IMR-90 (cell line): ENCODE results near the gene DPYD. TPM values are rescaled to one million over a fixed set of nuclear protein-coding genes. Genes with fewer than 3 reads are reported as not detected.

Experiments used
- ATAC-seq: fragments of 200-7000 bp; cut with Tn5 transposase; 2 replicates; pipeline ENCODE4 v1.9.1; 2020; ENCODE audit warnings: low read depth, mild to moderate bottlenecking, moderate library complexity
- BruUV-seq: library from RNA; stranded (reverse); fragments of 400-500 nt; replicated peaks from 2 replicates; lab custom pipeline; 2021; lab: Mats Ljungman, UMichigan
- CTCF ChIA-PET: fragments of 300-600 bp; formaldehyde crosslinking; extraction: SDS; loops from one replicate; lab custom pipeline; 2021; ENCODE audit warnings: antibody characterized with exemption; lab: Yijun Ruan, JAX
- POLR2A ChIA-PET: fragments of 300-600 bp; sonication (Branson Sonifier 250); formaldehyde crosslinking; loops from one replicate; lab custom pipeline; 2022; ENCODE audit warnings: antibody characterized with exemption; ENCODE audit not compliant: unreplicated experiment; lab: Charles Lee
- DNase-seq: peaks from one replicate; pipeline ENCODE4 v3.0.0; 2013
- H2AFZ ChIP-seq: replicated peaks from 2 replicates; pipeline ENCODE3; 2013; ENCODE audit warnings: low read length, mild to moderate bottlenecking; ENCODE audit not compliant: poor library complexity
- H2AK5ac ChIP-seq: 2 replicates; pipeline ENCODE4 v1.6.1; 2013; ENCODE audit warnings: low read depth, low read length, inconsistent platforms
- H2AK9ac ChIP-seq: replicated peaks from 2 replicates; pipeline ENCODE3; 2013; ENCODE audit warnings: mild to moderate bottlenecking, low read depth, low read length, moderate library complexity; ENCODE audit not compliant: poor library complexity
- H2BK120ac ChIP-seq: 2 replicates; pipeline ENCODE4 v1.6.1; 2013; ENCODE audit warnings: low read depth, low read length, inconsistent platforms
- H2BK15ac ChIP-seq: 3 replicates; pipeline ENCODE4 v1.6.1; 2013; ENCODE audit warnings: low read depth, low read length, inconsistent platforms
- H2BK20ac ChIP-seq: 2 replicates; pipeline ENCODE4 v1.6.1; 2013; ENCODE audit warnings: low read depth, mild to moderate bottlenecking, inconsistent platforms, low read length, moderate library complexity
- H2BK5ac ChIP-seq: 2 replicates; pipeline ENCODE4 v1.6.1; 2013; ENCODE audit warnings: mild to moderate bottlenecking, low read depth, low read length, inconsistent platforms; ENCODE audit not compliant: poor library complexity, severe bottlenecking
- H3K14ac ChIP-seq: replicated peaks from 2 replicates; pipeline ENCODE4 v1.6.1; 2013; ENCODE audit warnings: low read depth, low read length, inconsistent platforms
- H3K18ac ChIP-seq: 2 replicates; pipeline ENCODE4 v1.6.1; 2013; ENCODE audit warnings: low read depth, low read length, control low read depth
- H3K23ac ChIP-seq: 2 replicates; pipeline ENCODE4 v1.6.1; 2013; ENCODE audit warnings: low read depth, low read length, inconsistent platforms
- H3K27ac ChIP-seq: 2 replicates; pipeline ENCODE4 v1.5.1; 2013; ENCODE audit warnings: mild to moderate bottlenecking, control low read depth, low read length; ENCODE audit not compliant: insufficient read depth
- H3K27me3 ChIP-seq: 2 replicates; pipeline ENCODE4 v1.6.1; 2013; ENCODE audit warnings: low read length; ENCODE audit not compliant: control insufficient read depth, insufficient read depth
- H3K36me3 ChIP-seq: 2 replicates; pipeline ENCODE4 v1.6.1; 2013; ENCODE audit warnings: low read length, mixed read lengths; ENCODE audit not compliant: control insufficient read depth, insufficient read depth
- H3K4ac ChIP-seq: 2 replicates; pipeline ENCODE4 v1.6.1; 2013; ENCODE audit warnings: low read depth, low read length, inconsistent platforms
- H3K4me1 ChIP-seq: 2 replicates; pipeline ENCODE4 v1.6.1; 2013; ENCODE audit warnings: low read length, mixed read lengths; ENCODE audit not compliant: control insufficient read depth, insufficient read depth
- H3K4me2 ChIP-seq: 2 replicates; pipeline ENCODE4 v1.6.1; 2013; ENCODE audit warnings: low read depth, mild to moderate bottlenecking, control low read depth, low read length, moderate library complexity
- H3K4me3 ChIP-seq: 2 replicates; pipeline ENCODE4 v1.5.1; 2013; ENCODE audit warnings: low read depth, mild to moderate bottlenecking, control low read depth, low read length, moderate library complexity; ENCODE audit not compliant: insufficient read depth
- H3K56ac ChIP-seq: 2 replicates; pipeline ENCODE4 v1.6.1; 2013; ENCODE audit warnings: low read length, inconsistent platforms; ENCODE audit not compliant: insufficient read depth; ENCODE audit errors: extremely low read depth
- H3K79me1 ChIP-seq, 2 experiments: 2 replicates each; pipeline ENCODE4 v1.6.1; 2013; ENCODE audit warnings: low read length in 2 of 2, inconsistent platforms in 1 of 2, low read depth in 1 of 2
- H3K9ac ChIP-seq: 2 replicates; pipeline ENCODE4 v1.6.1; 2013; ENCODE audit warnings: low read depth, low read length, control low read depth
- H3K9me1 ChIP-seq: 2 replicates; pipeline ENCODE4 v1.6.1; 2013; ENCODE audit warnings: low read length, inconsistent platforms; ENCODE audit not compliant: insufficient read depth
- H3K9me3 ChIP-seq: 2 replicates; pipeline ENCODE4 v1.6.1; 2013; ENCODE audit warnings: low read length; ENCODE audit not compliant: control insufficient read depth, insufficient read depth
- H4K20me1 ChIP-seq: 2 replicates; pipeline ENCODE4 v1.6.1; 2013; ENCODE audit warnings: low read length, inconsistent platforms; ENCODE audit not compliant: insufficient read depth
- H4K5ac ChIP-seq: 2 replicates; pipeline ENCODE4 v1.6.1; 2013; ENCODE audit warnings: mild to moderate bottlenecking, low read depth, low read length, control low read depth
- H4K8ac ChIP-seq, 2 experiments: 2 replicates each; pipeline ENCODE4 v1.6.1; 2013; ENCODE audit warnings: low read depth in 2 of 2, low read length in 2 of 2, control low read depth in 1 of 2, inconsistent platforms in 1 of 2
- H4K91ac ChIP-seq: 2 replicates; pipeline ENCODE4 v1.6.1; 2013; ENCODE audit warnings: low read depth, low read length, inconsistent platforms; ENCODE audit not compliant: insufficient read depth
- BHLHE40 ChIP-seq: fragments of 150-350 bp; IDR thresholded peaks from 2 replicates; pipeline ENCODE4 v1.6.1; 2016; ENCODE audit warnings: mild to moderate bottlenecking, low read depth, low read length
- CEBPB ChIP-seq: IDR thresholded peaks from 2 replicates; pipeline ENCODE4 v1.6.1; 2012; ENCODE audit warnings: low read depth, low read length, improper control_type of control experiment
- CTCF ChIP-seq: conservative IDR thresholded peaks from 2 replicates; pipeline ENCODE4 v1.5.1; 2012; ENCODE audit warnings: mild to moderate bottlenecking, low read depth, low read length, improper control_type of control experiment
- FOS ChIP-seq: fragments of 150-350 bp; IDR thresholded peaks from 2 replicates; pipeline ENCODE4 v1.6.1; 2016; ENCODE audit warnings: low read depth, low read length
- MAFK ChIP-seq: IDR thresholded peaks from 2 replicates; pipeline ENCODE4 v1.6.1; 2012; ENCODE audit warnings: low read depth, low read length, improper control_type of control experiment
- MAZ ChIP-seq: IDR thresholded peaks from 2 replicates; pipeline ENCODE4 v1.6.1; 2012; ENCODE audit warnings: low read depth, mild to moderate bottlenecking, low read length, improper control_type of control experiment, moderate library complexity, borderline replicate concordance
- MXI1 ChIP-seq: IDR thresholded peaks from 2 replicates; pipeline ENCODE4 v1.6.1; 2012; ENCODE audit warnings: low read depth, mild to moderate bottlenecking, low read length, moderate library complexity, borderline replicate concordance
- NFE2L2 ChIP-seq: fragments of 150-350 bp; IDR thresholded peaks from 2 replicates; pipeline ENCODE4 v1.6.1; 2016; ENCODE audit warnings: low read depth, mild to moderate bottlenecking, low read length
- POLR2A ChIP-seq: IDR thresholded peaks from 2 replicates; pipeline ENCODE4 v1.6.1; 2012; ENCODE audit warnings: mild to moderate bottlenecking, low read depth, low read length
- RAD21 ChIP-seq: IDR thresholded peaks from 2 replicates; pipeline ENCODE4 v1.6.1; 2012; ENCODE audit warnings: low read length, improper control_type of control experiment
- SMC3 ChIP-seq: fragments of 150-350 bp; IDR thresholded peaks from 2 replicates; pipeline ENCODE4 v1.6.1; 2016; ENCODE audit warnings: low read depth, mild to moderate bottlenecking, antibody characterized with exemption, low read length, moderate library complexity
- USF2 ChIP-seq: fragments of 150-350 bp; IDR thresholded peaks from 2 replicates; pipeline ENCODE4 v1.6.1; 2017; ENCODE audit warnings: mild to moderate bottlenecking, antibody characterized with exemption, low read length, low read depth
- dilution Hi-C: fragments of 300-500 bp; cut with HindIII; formaldehyde crosslinking; loops from one replicate; pipeline ENCODE4 v1.14.3; 2018; ENCODE audit warnings: low sequenced_read_pairs; ENCODE audit not compliant: unreplicated experiment
- in situ Hi-C: fragments of 300-500 bp; cut with MboI; formaldehyde crosslinking; loops from 3 replicates; pipeline ENCODE4 v1.14.3; 2019; ENCODE audit warnings: low sequenced_read_pairs, inconsistent platforms, mixed read lengths
- intact Hi-C: fragments of 100-400 bp; cut with micrococcal nuclease; formaldehyde crosslinking; loops from 2 replicates; pipeline ENCODE4 v1.10.0; 2022
- polyA plus RNA-seq, 3 experiments: library from polyadenylated mRNA; depleted of rRNA; stranded (reverse); fragments of >200 nt; gene quantifications; 2 replicates each; pipeline ENCODE4 v1.2.3, GENCODE V29; 2012; ENCODE audit warnings: low replicate concordance in 1 of 3
- total RNA-seq: library from RNA; depleted of rRNA; stranded (reverse); fragments of >200 nt; gene quantifications from 2 replicates; pipeline ENCODE4 v1.2.3, GENCODE V29; 2012

DPYD gene
- total and polyA plus RNA-seq, 2 of the 4 experiments (the other 2 are of a cell fraction) = 9.3 to 47.3 TPM

DNA sequence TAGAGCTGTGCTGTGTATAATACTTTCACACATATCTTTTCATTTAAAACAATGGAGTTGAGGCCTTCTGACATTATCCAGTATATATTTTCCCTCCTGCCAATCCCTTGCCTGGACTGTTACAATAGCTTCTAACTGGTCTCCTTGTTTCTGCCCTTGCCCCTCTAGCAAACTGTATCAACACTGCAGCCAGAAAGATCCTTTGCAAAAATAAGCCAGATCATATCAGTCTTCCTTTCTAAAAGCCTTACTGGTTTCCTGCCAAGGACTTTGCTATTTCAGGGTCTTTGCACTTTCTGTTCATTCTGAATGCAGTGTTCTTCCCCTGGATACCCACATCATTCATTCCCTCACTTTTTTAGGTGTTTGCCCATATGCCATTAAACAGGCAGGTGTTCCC, 829.2 kb downstream of the DPYD start:
- H4K20me1 ChIP-seq = no peaks in the 10 kb centered on the region
- no peak overlapping the region for H3K23ac ChIP-seq
- DNase-seq = no peak
- POLR2A ChIA-PET = interaction anchor here (0.5 kb wide), 1 partner anchor 10 kb away, joined by 3 read pairs; no protein-coding TSS in a partner anchor
- H3K18ac ChIP-seq = 0 out of 2 replicates have a peak overlapping the region, but pooled peaks have one; percentile 46
- no peak overlapping the region for H2AK9ac ChIP-seq
- no peak overlapping the region for H2AFZ ChIP-seq
- no peak overlapping the region for H4K91ac ChIP-seq
- no peak overlapping the region for H3K4ac ChIP-seq
- H3K36me3 ChIP-seq = no peaks in the 10 kb centered on the region
- H2BK120ac ChIP-seq = no peak overlapping the region
- H3K14ac ChIP-seq = no peak overlapping the region
- no TSS peak for BruUV-seq
- H3K27me3 ChIP-seq = no peaks in the 10 kb centered on the region
- no peaks in the 10 kb centered on the region for H3K79me1 ChIP-seq
- peaks cover 7% of the 10 kb centered on the region; the same call in 1 of the 2 replicates for H3K4me1 ChIP-seq
- CTCF ChIA-PET = interaction anchor here (1.2 kb wide), 1 partner anchor 10 kb away, joined by 3 read pairs; no protein-coding TSS in a partner anchor
- H3K4me3 ChIP-seq = no peak overlapping the region
- no peaks in the 10 kb centered on the region for H3K9me3 ChIP-seq
- no peak overlapping the region for H3K4me2 ChIP-seq
- H4K5ac ChIP-seq = no peak overlapping the region
- H2BK20ac ChIP-seq = no peak overlapping the region
- no peak overlapping the region for H3K56ac ChIP-seq
- H2BK15ac ChIP-seq = no peak overlapping the region
- ATAC-seq = no peak
- no peak overlapping the region for H3K9ac ChIP-seq
- intact Hi-C loops = no loop called here
- H4K8ac ChIP-seq = no peak overlapping the region
- dilution Hi-C loops = no loop called here
- in situ Hi-C loops = no loop called here
- TF ChIP-seq MAFK (no peak), RAD21 (no peak), CTCF (no peak), SMC3 (no peak), MXI1 (no peak), BHLHE40 (no peak), MAZ (no peak), FOS (no peak), USF2 (no peak), CEBPB (no peak), POLR2A (no peak), NFE2L2 (no peak)
- H3K9me1 ChIP-seq = no peaks in the 10 kb centered on the region; the same call in 1 of the 2 replicates
- no peak overlapping the region for H2AK5ac ChIP-seq
- H3K27ac ChIP-seq = no peak overlapping the region
- H2BK5ac ChIP-seq = no peak overlapping the region
